22Rv1 (cell line): ENCODE data around the gene ANKHD1.

ENCODE experiments used
- CTCF ChIP-seq: fragments of 450-650 bp; IDR thresholded peaks from 2 replicates; pipeline ENCODE4 v1.5.1; 2017; ENCODE audit warnings: mild to moderate bottlenecking
- ZFX ChIP-seq: fragments of 450-650 bp; IDR thresholded peaks from 2 replicates; pipeline ENCODE4 v1.6.1; 2017; ENCODE audit warnings: antibody characterized with exemption, borderline replicate concordance

GRCh38 chr5:140547508-140548299, 146.1 kb downstream of the ANKHD1 start, which contains the start of gene EIF4EBP3:
- peak; percentile 54 for TF ChIP-seq CTCF
- no peak for TF ChIP-seq ZFX
